K562 (cell line): ENCODE data around the gene MC3R. TPM values are rescaled to one million over a fixed set of nuclear protein-coding genes. Genes with fewer than 3 reads are reported as not detected.
A peak's percentile ranks its signal among the peaks of the same experiment; 100 is the strongest.

ENCODE experiments used
- TFE3 ChIP-seq: fragments of 450-650 bp; formaldehyde crosslinking; IDR thresholded peaks from 2 replicates; pipeline ENCODE4 v1.4.0; 2020; ENCODE audit warnings: mild to moderate bottlenecking, mixed read lengths
- ZBTB33 ChIP-seq: sonication (generic); formaldehyde crosslinking; IDR thresholded peaks from 2 replicates; pipeline ENCODE4 v1.8.1; 2023; ENCODE audit warnings: mild to moderate bottlenecking, missing genetic modification reagents
- ZBTB43 ChIP-seq: sonication (generic); formaldehyde crosslinking; IDR thresholded peaks from 2 replicates; pipeline ENCODE4 v1.8.0; 2023; ENCODE audit warnings: mild to moderate bottlenecking, missing genetic modification reagents
- ZNF436 ChIP-seq: fragments of 250-450, 450-650 bp; sonication (Bioruptor Pico); formaldehyde crosslinking; IDR thresholded peaks from 2 replicates; pipeline ENCODE4 v1.7.0; 2020; ENCODE audit warnings: mild to moderate bottlenecking
- ZNF449 ChIP-seq: fragments of 250-450 bp; sonication (Bioruptor Pico); IDR thresholded peaks from 2 replicates; pipeline ENCODE4 v1.8.0; 2022; ENCODE audit warnings: moderate library complexity, mild to moderate bottlenecking, inconsistent platforms
- polyA plus RNA-seq, 8 experiments: library from polyadenylated mRNA; depleted of rRNA in 4 of 8; stranded (reverse) in 5 of 8; unstranded in 3 of 8; fragments of >200 nt; fragmentation: Nextera tagmentation in 2 of 8; fragmentation: Illumina TruSeq in 1 of 8; extraction: Ambion mirVana in 2 of 8; extraction: Trizol in 1 of 8; gene quantifications; 2 replicates each; pipeline versions ENCODE4 v1.2.1 to v1.2.3, GENCODE V29; 2011 to 2014; ENCODE audit warnings: inconsistent platforms in 1 of 8, missing spikeins in 1 of 8
- small RNA-seq: library from RNA; depleted of rRNA; stranded (forward); fragments of <200 nt; gene quantifications from one replicate; pipeline ENCODE3, GENCODE V24; 2014
- total RNA-seq, 7 experiments: library from RNA; depleted of rRNA in 6 of 7; stranded (reverse); fragments of >200 nt in 6 of 7; fragmentation: Illumina TruSeq in 2 of 7; extraction: Trizol in 2 of 7; gene quantifications; 2 replicates each; pipeline versions ENCODE4 v1.2.1 to v1.2.3, GENCODE V29; 2011 to 2021; ENCODE audit warnings: low replicate concordance in 1 of 7

MC3R gene
- total and polyA plus RNA-seq, 9 of the 15 experiments (the other 6 are each of a cell fraction or from before 2014, with no cell fraction given): not detected

- no peak for TF ChIP-seq ZBTB33
- TF ChIP-seq ZNF436 (CRISPR knock-in tag): no peak
- peak; percentile 74 for TF ChIP-seq TFE3 (CRISPR knock-in tag)
- TF ChIP-seq ZBTB43 (CRISPR knock-in tag): no peak
- no peak for TF ChIP-seq ZNF449 (CRISPR knock-in tag)
These were observed 50.8 kb downstream of the MC3R start (continued) for GRCh38 chr20:56299362-56299761.

Small RNA genes lying within 50 kb of the gene (small RNA-seq; reads per million reads assigned to genes)
- 0.40 reads per million, percentile 11 among the genes with 10 or more reads in this experiment for gene RNA5SP487

Other genes with a start within 250 kb of the MC3R start
- not detected in 2 replicates for gene CBLN4, start 243.2 kb upstream of the MC3R start, total RNA-seq (2014; rRNA removed)
- not detected in 2 replicates for gene CBLN4, start 243.2 kb upstream of the MC3R start, total RNA-seq (2014; rRNA removed; fragmentation: Illumina TruSeq; extraction: Trizol)
- not detected in 2 replicates for gene CBLN4, start 243.2 kb upstream of the MC3R start, total RNA-seq (2015; rRNA removed; fragmentation: Illumina TruSeq; extraction: Trizol)
- not detected in 2 replicates for gene CBLN4, start 243.2 kb upstream of the MC3R start, total RNA-seq (2021)
- gene CBLN4, start 243.2 kb upstream of the MC3R start, polyA plus RNA-seq (2011; rRNA removed): not detected in 2 replicates
- not detected in 2 replicates for gene CBLN4, start 243.2 kb upstream of the MC3R start, polyA plus RNA-seq (2014; fragmentation: Illumina TruSeq; extraction: Trizol)
- not detected for gene CBLN4, start 243.2 kb upstream of the MC3R start, polyA plus RNA-seq (2014; fragmentation: Nextera tagmentation; extraction: Ambion mirVana)
- gene CBLN4, start 243.2 kb upstream of the MC3R start, polyA plus RNA-seq (2014; rRNA removed): not detected in 2 replicates
- 42.1 and 45.8 TPM in 2 replicates for gene FAM210B, start 110.2 kb downstream of the MC3R start, total RNA-seq (2014; rRNA removed)
- 58.1 and 61.2 TPM in 2 replicates for gene FAM210B, start 110.2 kb downstream of the MC3R start, total RNA-seq (2014; rRNA removed; fragmentation: Illumina TruSeq; extraction: Trizol)
- gene FAM210B, start 110.2 kb downstream of the MC3R start, total RNA-seq (2015; rRNA removed; fragmentation: Illumina TruSeq; extraction: Trizol): 37.5 and 39.0 TPM in 2 replicates
- gene FAM210B, start 110.2 kb downstream of the MC3R start, total RNA-seq (2021): 47.6 and 53.9 TPM in 2 replicates
- 69.9 and 87.3 TPM in 2 replicates for gene FAM210B, start 110.2 kb downstream of the MC3R start, polyA plus RNA-seq (2011; rRNA removed)
- 69.3 and 83.3 TPM in 2 replicates for gene FAM210B, start 110.2 kb downstream of the MC3R start, polyA plus RNA-seq (2014; fragmentation: Illumina TruSeq; extraction: Trizol)
- 10 to 100 TPM; 12.1 to 21.4 TPM for gene FAM210B, start 110.2 kb downstream of the MC3R start, polyA plus RNA-seq (2014; fragmentation: Nextera tagmentation; extraction: Ambion mirVana)
- 56.0 and 60.7 TPM in 2 replicates for gene FAM210B, start 110.2 kb downstream of the MC3R start, polyA plus RNA-seq (2014; rRNA removed)
- 72.7 and 78.4 TPM in 2 replicates for gene AURKA, start 143.5 kb downstream of the MC3R start, total RNA-seq (2014; rRNA removed)
- gene AURKA, start 143.5 kb downstream of the MC3R start, total RNA-seq (2014; rRNA removed; fragmentation: Illumina TruSeq; extraction: Trizol): 113 and 126 TPM in 2 replicates
- gene AURKA, start 143.5 kb downstream of the MC3R start, total RNA-seq (2015; rRNA removed; fragmentation: Illumina TruSeq; extraction: Trizol): 102 and 105 TPM in 2 replicates
- 97.4 and 101 TPM in 2 replicates for gene AURKA, start 143.5 kb downstream of the MC3R start, total RNA-seq (2021)
- 112 and 148 TPM in 2 replicates for gene AURKA, start 143.5 kb downstream of the MC3R start, polyA plus RNA-seq (2011; rRNA removed)
- 128 and 162 TPM in 2 replicates for gene AURKA, start 143.5 kb downstream of the MC3R start, polyA plus RNA-seq (2014; fragmentation: Illumina TruSeq; extraction: Trizol)
- gene AURKA, start 143.5 kb downstream of the MC3R start, polyA plus RNA-seq (2014; fragmentation: Nextera tagmentation; extraction: Ambion mirVana): 100 to 1,000 TPM; 130 to 153 TPM
- 105 and 106 TPM in 2 replicates for gene AURKA, start 143.5 kb downstream of the MC3R start, polyA plus RNA-seq (2014; rRNA removed)
- gene CSTF1, start 143.9 kb downstream of the MC3R start, total RNA-seq (2014; rRNA removed): 30.8 and 36.3 TPM in 2 replicates
- gene CSTF1, start 143.9 kb downstream of the MC3R start, total RNA-seq (2014; rRNA removed; fragmentation: Illumina TruSeq; extraction: Trizol): 53.4 and 55.2 TPM in 2 replicates
- gene CSTF1, start 143.9 kb downstream of the MC3R start, total RNA-seq (2015; rRNA removed; fragmentation: Illumina TruSeq; extraction: Trizol): 43.7 and 45.6 TPM in 2 replicates
- 44.4 and 48.9 TPM in 2 replicates for gene CSTF1, start 143.9 kb downstream of the MC3R start, total RNA-seq (2021)
- 76.6 and 92.5 TPM in 2 replicates for gene CSTF1, start 143.9 kb downstream of the MC3R start, polyA plus RNA-seq (2011; rRNA removed)
- gene CSTF1, start 143.9 kb downstream of the MC3R start, polyA plus RNA-seq (2014; fragmentation: Illumina TruSeq; extraction: Trizol): 48.1 and 56.6 TPM in 2 replicates
- gene CSTF1, start 143.9 kb downstream of the MC3R start, polyA plus RNA-seq (2014; fragmentation: Nextera tagmentation; extraction: Ambion mirVana): 100 to 1,000 TPM in 1 of 2 experiments, 10 to 100 TPM in 1; 74.1 to 110 TPM
- 33.5 and 40.7 TPM in 2 replicates for gene CSTF1, start 143.9 kb downstream of the MC3R start, polyA plus RNA-seq (2014; rRNA removed)
- 26.7 and 27.1 TPM in 2 replicates for gene CASS4, start 163.5 kb downstream of the MC3R start, total RNA-seq (2014; rRNA removed)
- gene CASS4, start 163.5 kb downstream of the MC3R start, total RNA-seq (2014; rRNA removed; fragmentation: Illumina TruSeq; extraction: Trizol): 23.4 and 29.3 TPM in 2 replicates
- 25.3 and 25.6 TPM in 2 replicates for gene CASS4, start 163.5 kb downstream of the MC3R start, total RNA-seq (2015; rRNA removed; fragmentation: Illumina TruSeq; extraction: Trizol)
- 27.8 and 36.8 TPM in 2 replicates for gene CASS4, start 163.5 kb downstream of the MC3R start, total RNA-seq (2021)
- gene CASS4, start 163.5 kb downstream of the MC3R start, polyA plus RNA-seq (2011; rRNA removed): 53.2 and 53.8 TPM in 2 replicates
- gene CASS4, start 163.5 kb downstream of the MC3R start, polyA plus RNA-seq (2014; fragmentation: Illumina TruSeq; extraction: Trizol): 35.3 and 41.6 TPM in 2 replicates
- 1 to 10 TPM; 8.1 to 8.8 TPM for gene CASS4, start 163.5 kb downstream of the MC3R start, polyA plus RNA-seq (2014; fragmentation: Nextera tagmentation; extraction: Ambion mirVana)
- 21.7 and 30.0 TPM in 2 replicates for gene CASS4, start 163.5 kb downstream of the MC3R start, polyA plus RNA-seq (2014; rRNA removed)
- gene RTF2, start 219.9 kb downstream of the MC3R start, total RNA-seq (2014; rRNA removed): 67.0 and 69.1 TPM in 2 replicates
- gene RTF2, start 219.9 kb downstream of the MC3R start, total RNA-seq (2014; rRNA removed; fragmentation: Illumina TruSeq; extraction: Trizol): 62.1 and 69.8 TPM in 2 replicates
- 67.9 and 70.4 TPM in 2 replicates for gene RTF2, start 219.9 kb downstream of the MC3R start, total RNA-seq (2015; rRNA removed; fragmentation: Illumina TruSeq; extraction: Trizol)
- gene RTF2, start 219.9 kb downstream of the MC3R start, total RNA-seq (2021): 83.5 and 84.9 TPM in 2 replicates
- gene RTF2, start 219.9 kb downstream of the MC3R start, polyA plus RNA-seq (2011; rRNA removed): 82.3 and 87.4 TPM in 2 replicates
- gene RTF2, start 219.9 kb downstream of the MC3R start, polyA plus RNA-seq (2014; fragmentation: Illumina TruSeq; extraction: Trizol): 85.1 and 90.7 TPM in 2 replicates
- 100 to 1,000 TPM; 114 to 177 TPM for gene RTF2, start 219.9 kb downstream of the MC3R start, polyA plus RNA-seq (2014; fragmentation: Nextera tagmentation; extraction: Ambion mirVana)
- gene RTF2, start 219.9 kb downstream of the MC3R start, polyA plus RNA-seq (2014; rRNA removed): 80.1 and 85.0 TPM in 2 replicates